IPS DF 6.9 (cell line): Measurements from ENCODE around the gene ZKSCAN8.

Experiments used
- DNase-seq: peaks from one replicate; pipeline ENCODE4 v3.0.0-alpha.2; 2013; ENCODE audit warnings: low read depth, low spot score
- H3K27ac ChIP-seq: one replicate; pipeline ENCODE4 v1.5.1; 2013; ENCODE audit warnings: low read length, control low read depth
- H3K27me3 ChIP-seq: 2 replicates; pipeline ENCODE4 v1.6.1; 2013; ENCODE audit warnings: mild to moderate bottlenecking, low read length; ENCODE audit not compliant: control insufficient read depth, insufficient read depth
- H3K36me3 ChIP-seq: 2 replicates; pipeline ENCODE4 v1.6.1; 2013; ENCODE audit warnings: low read length; ENCODE audit not compliant: control insufficient read depth, insufficient read depth
- H3K4me1 ChIP-seq: 2 replicates; pipeline ENCODE4 v1.6.1; 2013; ENCODE audit warnings: low read length; ENCODE audit not compliant: control insufficient read depth, insufficient read depth
- H3K4me3 ChIP-seq: 2 replicates; pipeline ENCODE4 v1.5.1; 2013; ENCODE audit warnings: mild to moderate bottlenecking, low read length
- H3K9me3 ChIP-seq: 2 replicates; pipeline ENCODE4 v1.6.1; 2013; ENCODE audit warnings: low read length, inconsistent platforms; ENCODE audit not compliant: control insufficient read depth, insufficient read depth
- WGBS: extraction: QIAGEN DNeasy Blood & Tissue Kit; methylation state at CpG from one replicate; pipeline ENCODE4 v1.1.7; 2013; ENCODE audit warnings: mixed read lengths, missing lambda C conversion rate; ENCODE audit not compliant: insufficient read length, insufficient coverage; 5-methylcytosine and 5-hydroxymethylcytosine counted together

Gene ZKSCAN8

DNA sequence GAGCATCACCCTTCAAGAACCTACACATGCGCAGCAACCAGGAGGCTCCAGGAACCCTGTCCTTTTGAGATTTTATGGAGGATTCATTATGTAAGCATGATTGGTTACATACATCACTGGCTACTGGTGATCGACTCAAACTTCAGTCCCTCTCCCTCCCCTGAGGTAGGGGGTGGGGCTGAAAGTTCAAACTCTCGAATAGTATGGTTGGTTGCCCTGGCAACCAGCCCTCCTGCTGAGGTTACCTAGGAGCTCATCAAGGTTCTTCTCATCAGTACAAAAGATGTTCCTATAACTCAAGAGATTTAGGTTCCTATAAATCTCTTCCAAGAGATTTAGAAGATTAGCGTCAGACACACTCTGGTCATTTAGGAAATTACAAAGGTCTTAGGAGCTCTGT lies 61.5 kb downstream of the ZKSCAN8 start:
- Histone ChIP-seq H3K4me1 (0 out of 2 replicates have a peak, but pooled peaks cover 1% of the 10 kb centered on the region), H3K27me3 (peaks cover 26% of the 10 kb centered on the region), H3K27ac (no peak overlapping the region), H3K9me3 (no peaks in the 10 kb centered on the region), H3K4me3 (no peak overlapping the region), H3K36me3 (no peaks in the 10 kb centered on the region)
- WGBS: no CpG with 5 or more reads among the region's 4 CpGs
- no peak for DNase-seq

DNA sequence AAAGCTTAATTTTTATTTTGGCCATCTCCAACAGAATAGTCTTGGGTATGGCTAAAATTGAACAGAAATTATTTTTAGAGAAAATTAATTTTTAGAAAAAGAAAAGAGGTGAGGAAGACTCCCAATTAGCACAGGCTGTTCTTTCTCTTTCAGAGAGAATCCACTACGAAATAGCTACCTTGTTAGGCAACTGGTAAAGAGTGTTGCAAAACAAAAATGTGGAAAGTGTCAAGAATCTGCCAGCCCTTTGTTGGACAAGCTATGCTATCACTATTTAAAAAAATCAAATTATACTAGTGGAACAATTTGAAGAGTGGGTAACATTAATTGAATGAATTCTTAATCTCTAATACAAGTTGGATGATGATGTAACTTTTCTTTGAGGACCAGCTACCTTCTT lies 64.2 kb downstream of the ZKSCAN8 start:
- Histone ChIP-seq H3K27ac (no peak overlapping the region), H3K9me3 (no peaks in the 10 kb centered on the region), H3K36me3 (no peaks in the 10 kb centered on the region), H3K4me1 (0 out of 2 replicates have a peak, but pooled peaks cover 1% of the 10 kb centered on the region), H3K4me3 (no peak overlapping the region), H3K27me3 (peaks cover 38% of the 10 kb centered on the region)
- WGBS: no CpG with 5 or more reads among the region's 1 CpG
- no peak for DNase-seq

DNA sequence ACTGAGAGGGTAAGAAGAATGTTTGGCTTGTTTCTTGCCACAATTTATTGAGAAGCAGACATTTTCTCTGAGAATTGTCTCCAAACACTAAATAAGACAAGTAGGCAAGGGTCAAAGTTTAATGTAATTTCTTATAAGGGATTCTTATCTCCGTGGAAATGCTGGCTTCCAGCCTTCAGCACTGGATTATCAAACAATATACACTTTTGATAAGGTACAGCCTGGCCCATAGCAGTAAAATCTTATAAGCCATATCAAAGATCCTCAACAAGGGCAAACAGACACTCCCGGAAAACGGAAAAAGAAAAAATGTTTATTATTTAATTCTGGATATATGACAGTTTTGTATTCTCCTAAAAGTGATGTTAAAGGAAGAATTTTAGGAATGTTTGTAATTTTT lies 64.8 kb downstream of the ZKSCAN8 start:
- WGBS: no CpG with 5 or more reads among the region's 3 CpGs
- Histone ChIP-seq H3K36me3 (no peaks in the 10 kb centered on the region), H3K4me1 (0 out of 2 replicates have a peak, but pooled peaks cover 1% of the 10 kb centered on the region), H3K9me3 (no peaks in the 10 kb centered on the region), H3K27me3 (peaks cover 38% of the 10 kb centered on the region), H3K27ac (no peak overlapping the region), H3K4me3 (no peak overlapping the region)
- no peak for DNase-seq

DNA sequence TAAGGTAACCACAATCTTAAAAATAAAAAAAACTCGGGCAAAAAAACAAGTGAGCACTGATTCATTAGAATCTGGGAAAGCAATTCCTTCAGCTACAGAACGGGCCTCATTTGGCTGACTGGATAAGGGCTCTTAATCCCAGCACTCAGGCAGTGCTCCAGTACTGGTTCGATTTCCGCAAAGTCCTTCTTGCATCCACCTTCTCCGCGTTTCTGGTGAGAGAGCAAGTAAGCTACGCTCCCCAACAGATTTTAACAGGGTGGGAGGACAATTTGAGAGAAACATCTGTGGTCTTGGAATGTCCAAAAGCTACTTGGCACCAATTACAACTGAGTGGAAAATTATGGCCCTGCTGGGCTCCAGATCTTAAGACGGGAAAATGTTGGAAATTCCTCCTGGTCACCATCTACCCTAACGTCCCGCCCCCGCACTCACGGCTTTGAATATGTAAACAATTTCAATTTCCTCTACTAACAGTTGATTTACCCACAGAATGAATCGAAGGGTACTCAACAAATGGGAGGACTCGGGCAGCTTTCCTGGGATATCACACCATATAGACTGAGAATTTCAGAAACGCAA lies 65.3 kb downstream of the ZKSCAN8 start:
- no peak for DNase-seq
- Histone ChIP-seq H3K9me3 (no peaks in the 10 kb centered on the region), H3K4me3 (peak overlapping the region; percentile 30; the same call in 1 of the 2 replicates), H3K4me1 (0 out of 2 replicates have a peak, but pooled peaks cover 1% of the 10 kb centered on the region), H3K36me3 (no peaks in the 10 kb centered on the region), H3K27me3 (peaks cover 38% of the 10 kb centered on the region), H3K27ac (no peak overlapping the region)
- no CpG with 5 or more reads among the region's 15 CpGs for WGBS

DNA sequence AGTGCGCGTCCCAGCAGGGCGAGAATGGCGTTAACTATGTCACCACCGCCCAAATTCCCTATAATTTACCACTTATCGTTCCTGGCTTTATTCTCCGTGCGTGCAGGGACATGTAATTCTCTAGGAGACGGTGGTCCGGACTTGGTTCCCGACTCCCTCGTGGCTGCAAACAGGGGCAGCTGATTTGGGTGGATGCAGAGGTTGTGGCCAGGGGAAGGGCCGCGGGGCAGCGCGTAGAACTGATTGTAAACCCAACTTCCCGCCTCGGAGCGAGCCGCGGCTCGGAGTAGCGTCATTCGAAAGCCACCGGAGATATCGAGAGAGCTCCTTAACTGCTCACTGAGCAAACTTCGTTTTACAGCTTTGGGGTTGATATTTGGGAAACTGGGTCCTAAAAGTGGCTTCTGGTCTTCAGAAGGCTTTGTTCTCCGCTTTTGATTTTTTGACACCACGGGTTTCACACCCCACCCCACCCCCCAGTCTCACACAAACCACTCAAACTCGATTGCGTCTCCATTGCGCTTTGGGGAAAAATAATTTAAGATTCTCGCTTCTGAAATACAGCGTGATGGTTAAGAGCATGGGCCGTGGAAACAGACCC lies 65.9 kb downstream of the ZKSCAN8 start:
- Histone ChIP-seq H3K27me3 (peaks cover 38% of the 10 kb centered on the region), H3K4me3 (peak overlapping the region; percentile 30; the same call in 1 of the 2 replicates)

DNA sequence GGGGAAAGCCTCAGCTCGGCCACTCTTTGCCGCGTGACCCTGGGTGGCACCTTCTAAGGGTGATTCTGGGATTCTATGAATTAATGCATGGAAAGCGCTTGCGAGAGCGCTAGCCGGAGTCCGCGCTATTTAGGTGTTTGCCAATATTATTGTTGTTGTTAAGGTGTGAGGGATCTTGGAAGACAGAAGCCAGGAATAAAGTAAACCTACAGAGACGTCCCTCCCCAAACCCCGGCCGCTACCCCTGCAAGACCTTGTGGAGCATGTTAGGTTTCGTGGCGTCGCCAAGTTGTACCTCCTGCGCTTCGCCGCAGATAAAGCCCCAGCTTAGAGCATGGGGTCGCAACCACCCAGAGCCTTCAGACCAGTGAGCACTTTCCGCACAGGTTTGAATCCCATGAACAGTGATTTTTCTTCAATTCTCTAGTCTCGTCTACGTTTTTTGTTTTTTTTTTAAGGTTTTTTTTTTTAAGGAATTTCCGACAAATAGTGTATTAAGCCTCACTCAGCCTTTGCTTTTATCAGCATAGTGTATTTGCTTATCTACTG lies 66.5 kb downstream of the ZKSCAN8 start:
- no peaks in the 10 kb centered on the region for H3K9me3 ChIP-seq
- no peak for DNase-seq
- 0 out of 2 replicates have a peak, but pooled peaks cover 1% of the 10 kb centered on the region for H3K4me1 ChIP-seq
- H3K4me3 ChIP-seq: peak overlapping the region; percentile 9; the same call in 1 of the 2 replicates
- H3K27ac ChIP-seq: no peak overlapping the region
- peaks cover 38% of the 10 kb centered on the region for H3K27me3 ChIP-seq
- no CpG with 5 or more reads among the region's 23 CpGs for WGBS
- no peaks in the 10 kb centered on the region for H3K36me3 ChIP-seq

More for the DNA sequence above, 65.9 kb downstream of the ZKSCAN8 start:
- no peaks in the 10 kb centered on the region for H3K36me3 ChIP-seq
- 0 out of 2 replicates have a peak, but pooled peaks cover 1% of the 10 kb centered on the region for H3K4me1 ChIP-seq
- no peak overlapping the region for H3K27ac ChIP-seq
- H3K9me3 ChIP-seq: no peaks in the 10 kb centered on the region
- WGBS: no CpG with 5 or more reads among the region's 35 CpGs
- no peak for DNase-seq
